ENCODE data around the gene C16orf89.

C16orf89 gene

DNA sequence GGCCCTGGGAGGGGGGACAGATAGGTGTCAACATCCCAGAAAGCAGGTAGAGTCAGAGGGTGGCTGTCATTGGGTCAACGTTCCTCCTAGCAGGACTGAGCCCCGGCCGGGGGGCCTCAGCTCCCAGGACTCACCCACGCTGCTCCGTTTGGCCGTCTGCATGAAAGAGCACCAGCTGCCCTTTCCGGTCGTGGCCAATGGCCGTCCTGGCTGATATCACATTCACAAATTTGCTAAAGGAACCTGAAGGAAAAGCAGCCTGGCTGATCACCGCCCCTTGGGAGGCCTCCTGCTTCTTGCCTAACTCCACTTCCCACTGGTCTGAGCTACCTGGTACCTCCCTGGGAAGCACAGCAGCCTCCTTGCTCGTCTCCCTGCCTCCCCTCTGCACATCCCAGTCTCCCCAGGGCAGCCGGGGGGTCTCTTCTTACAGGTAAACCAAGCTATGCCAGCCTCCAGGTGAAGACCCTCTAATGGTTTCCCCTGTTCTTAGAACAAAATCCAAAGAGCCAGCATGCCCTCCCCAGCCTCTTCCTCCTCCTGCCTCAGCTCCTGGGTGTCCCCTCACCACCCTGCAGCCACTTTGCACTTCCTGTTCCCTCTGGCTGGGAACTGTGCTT lies 35.4 kb downstream of the C16orf89 start:
- TF ChIP-seq POLR2AphosphoS5 (IDR thresholded peaks at IDR 0.05; ENCODE audit: low read depth, low read length), result no peak
- TF ChIP-seq, protein P1, sequence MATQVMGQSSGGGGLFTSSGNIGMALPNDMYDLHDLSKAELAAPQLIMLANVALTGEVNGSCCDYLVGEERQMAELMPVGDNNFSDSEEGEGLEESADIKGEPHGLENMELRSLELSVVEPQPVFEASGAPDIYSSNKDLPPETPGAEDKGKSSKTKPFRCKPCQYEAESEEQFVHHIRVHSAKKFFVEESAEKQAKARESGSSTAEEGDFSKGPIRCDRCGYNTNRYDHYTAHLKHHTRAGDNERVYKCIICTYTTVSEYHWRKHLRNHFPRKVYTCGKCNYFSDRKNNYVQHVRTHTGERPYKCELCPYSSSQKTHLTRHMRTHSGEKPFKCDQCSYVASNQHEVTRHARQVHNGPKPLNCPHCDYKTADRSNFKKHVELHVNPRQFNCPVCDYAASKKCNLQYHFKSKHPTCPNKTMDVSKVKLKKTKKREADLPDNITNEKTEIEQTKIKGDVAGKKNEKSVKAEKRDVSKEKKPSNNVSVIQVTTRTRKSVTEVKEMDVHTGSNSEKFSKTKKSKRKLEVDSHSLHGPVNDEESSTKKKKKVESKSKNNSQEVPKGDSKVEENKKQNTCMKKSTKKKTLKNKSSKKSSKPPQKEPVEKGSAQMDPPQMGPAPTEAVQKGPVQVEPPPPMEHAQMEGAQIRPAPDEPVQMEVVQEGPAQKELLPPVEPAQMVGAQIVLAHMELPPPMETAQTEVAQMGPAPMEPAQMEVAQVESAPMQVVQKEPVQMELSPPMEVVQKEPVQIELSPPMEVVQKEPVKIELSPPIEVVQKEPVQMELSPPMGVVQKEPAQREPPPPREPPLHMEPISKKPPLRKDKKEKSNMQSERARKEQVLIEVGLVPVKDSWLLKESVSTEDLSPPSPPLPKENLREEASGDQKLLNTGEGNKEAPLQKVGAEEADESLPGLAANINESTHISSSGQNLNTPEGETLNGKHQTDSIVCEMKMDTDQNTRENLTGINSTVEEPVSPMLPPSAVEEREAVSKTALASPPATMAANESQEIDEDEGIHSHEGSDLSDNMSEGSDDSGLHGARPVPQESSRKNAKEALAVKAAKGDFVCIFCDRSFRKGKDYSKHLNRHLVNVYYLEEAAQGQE (IDR thresholded peaks at IDR 0.05; ENCODE audit: insufficient read depth in 1 of 2, low read depth in 2 of 2, low read length in 2 of 2), result no peak
- TF ChIP-seq FOXP2 (optimal IDR thresholded peaks at IDR 0.05; ENCODE audit: borderline replicate concordance, extremely low read depth, extremely low read length, insufficient read depth), result no peak
- no peak for TF ChIP-seq TAF1 (IDR thresholded peaks at IDR 0.05; ENCODE audit: borderline replicate concordance, insufficient read depth, low read length)
- no peak for TF ChIP-seq SIN3A (IDR thresholded peaks at IDR 0.05; ENCODE audit: borderline replicate concordance, insufficient read depth, low read length)

DNA sequence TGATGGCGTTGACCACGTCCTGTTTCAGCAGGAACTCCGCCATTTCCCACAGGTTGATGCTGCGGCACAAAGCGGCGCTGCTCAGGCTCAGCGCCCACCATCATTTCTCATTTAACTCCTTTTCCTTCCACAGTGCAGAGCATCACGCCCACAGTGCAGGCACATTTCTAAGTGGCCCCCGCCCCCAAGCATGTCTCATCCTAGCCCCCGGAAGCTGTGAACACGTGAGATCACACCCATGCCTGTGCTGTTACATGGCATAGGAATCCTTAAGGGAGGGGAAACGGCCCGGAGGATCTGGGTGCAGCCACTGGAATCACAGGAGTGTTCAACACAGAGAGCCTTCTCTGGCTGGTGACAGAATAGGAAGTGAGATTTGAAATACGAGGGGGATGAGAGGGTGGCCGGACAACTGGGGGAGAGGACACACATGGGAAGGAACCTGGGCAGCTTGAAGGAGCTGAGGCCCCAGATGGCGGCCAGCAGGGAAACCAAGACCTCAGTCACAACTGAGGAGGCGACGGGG lies 36.7 kb downstream of the C16orf89 start:
- TF ChIP-seq SIN3A (IDR thresholded peaks at IDR 0.05; ENCODE audit: borderline replicate concordance, insufficient read depth, low read length), result no peak
- no peak for TF ChIP-seq FOXP2 (optimal IDR thresholded peaks at IDR 0.05; ENCODE audit: borderline replicate concordance, extremely low read depth, extremely low read length, insufficient read depth)
- TF ChIP-seq TAF1 (IDR thresholded peaks at IDR 0.05; ENCODE audit: borderline replicate concordance, insufficient read depth, low read length), result no peak
- TF ChIP-seq POLR2AphosphoS5 (IDR thresholded peaks at IDR 0.05; ENCODE audit: low read depth, low read length), result no peak
- TF ChIP-seq, protein P1 (IDR thresholded peaks at IDR 0.05; ENCODE audit: insufficient read depth in 1 of 2, low read depth in 2 of 2, low read length in 2 of 2), result no peak

DNA sequence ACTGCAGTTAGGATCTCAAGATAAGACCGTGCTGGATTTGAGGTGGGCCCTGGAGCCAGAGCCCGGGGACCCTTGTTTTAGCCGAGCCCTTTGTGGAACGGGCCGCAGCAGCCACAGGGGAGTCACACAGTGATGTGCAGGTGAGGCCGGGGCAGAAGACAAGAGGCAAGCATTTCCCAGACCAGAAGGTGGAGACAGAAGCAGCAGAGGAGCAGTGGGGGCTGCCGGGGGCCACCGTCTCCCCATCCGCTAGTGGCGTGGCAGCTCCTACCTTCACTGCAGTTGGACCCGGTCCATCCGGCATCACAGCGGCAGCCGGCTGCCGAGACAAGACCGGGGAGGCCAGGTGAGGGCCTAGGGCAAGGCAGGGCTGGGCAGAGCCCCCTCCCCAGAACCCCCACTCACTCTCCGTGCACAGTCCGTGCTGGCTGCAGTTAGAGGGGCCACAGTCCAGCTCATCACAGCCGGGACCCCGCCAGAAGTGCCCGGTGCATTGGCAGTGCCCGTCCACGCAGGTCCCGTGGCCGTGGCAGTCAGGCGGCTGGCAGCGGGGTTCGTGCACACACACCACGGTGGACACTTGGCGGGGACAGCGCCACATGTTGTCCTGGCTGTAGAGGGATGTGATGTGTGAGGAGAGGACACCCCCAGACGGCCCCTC lies 38.1 kb downstream of the C16orf89 start:
- TF ChIP-seq FOXP2 (optimal IDR thresholded peaks at IDR 0.05; ENCODE audit: borderline replicate concordance, extremely low read depth, extremely low read length, insufficient read depth), result no peak
- no peak for TF ChIP-seq TAF1 (IDR thresholded peaks at IDR 0.05; ENCODE audit: borderline replicate concordance, insufficient read depth, low read length)
- no peak for TF ChIP-seq POLR2AphosphoS5 (IDR thresholded peaks at IDR 0.05; ENCODE audit: low read depth, low read length)
- TF ChIP-seq, protein P1 (IDR thresholded peaks at IDR 0.05; ENCODE audit: insufficient read depth in 1 of 2, low read depth in 2 of 2, low read length in 2 of 2), result no peak
- no peak for TF ChIP-seq SIN3A (IDR thresholded peaks at IDR 0.05; ENCODE audit: borderline replicate concordance, insufficient read depth, low read length)

DNA sequence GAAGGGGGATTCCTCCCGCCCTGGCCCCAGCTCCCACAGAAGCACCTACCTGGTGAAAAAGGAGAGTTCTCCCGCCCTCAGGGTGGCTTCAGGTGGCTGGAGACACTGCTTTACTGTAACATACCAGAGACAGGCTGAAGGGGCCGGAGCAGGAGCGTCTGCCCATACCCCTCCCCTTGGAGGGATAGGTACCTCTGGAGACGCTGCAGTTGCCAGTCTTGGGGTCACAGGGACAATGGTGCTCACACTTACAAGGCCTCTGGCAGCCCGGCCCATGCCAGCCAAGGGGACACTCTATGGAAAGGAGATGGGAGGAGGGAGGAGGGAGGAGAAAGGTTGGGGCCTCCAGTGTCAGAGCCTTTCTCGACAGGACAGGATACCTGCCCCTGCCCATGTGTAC lies 38.7 kb downstream of the C16orf89 start:
- TF ChIP-seq, protein P1 (IDR thresholded peaks at IDR 0.05; ENCODE audit: insufficient read depth in 1 of 2, low read depth in 2 of 2, low read length in 2 of 2), result no peak
- no peak for TF ChIP-seq TAF1 (IDR thresholded peaks at IDR 0.05; ENCODE audit: borderline replicate concordance, insufficient read depth, low read length)
- no peak for TF ChIP-seq FOXP2 (optimal IDR thresholded peaks at IDR 0.05; ENCODE audit: borderline replicate concordance, extremely low read depth, extremely low read length, insufficient read depth)
